CD14-positive monocyte (primary cell): ENCODE results near the gene GABRG3. TPM values are rescaled to one million over a fixed set of nuclear protein-coding genes. Genes with fewer than 3 reads are reported as not detected.

ENCODE experiments used
- DNase-seq, 3 donors: peaks; one replicate each; pipeline ENCODE4 v3.0.0-alpha.2; 2011 to 2022
- H2AFZ ChIP-seq: 2 replicates; pipeline ENCODE4 v1.6.0; 2012; ENCODE audit warnings: mild to moderate bottlenecking, low read depth, low read length, inconsistent platforms; ENCODE audit not compliant: insufficient read depth, poor library complexity, severe bottlenecking
- H3K27ac ChIP-seq, 2 donors: 1 replicate in 1 of 2; 2 replicates in 1 of 2; pipeline ENCODE4 v1.5.1; 2012 to 2013; ENCODE audit warnings: low read length in 2 of 2, control low read depth in 1 of 2, inconsistent platforms in 1 of 2, low read depth in 1 of 2, mild to moderate bottlenecking in 1 of 2
- H3K27me3 ChIP-seq, 2 donors: one replicate each; pipeline versions ENCODE4 v1.6.0 to v1.6.1; 2011 to 2013; ENCODE audit warnings: low read length in 2 of 2; ENCODE audit not compliant: control insufficient read depth in 2 of 2, insufficient read depth in 2 of 2
- H3K36me3 ChIP-seq, 2 donors: replicated peaks in 1 of 2; 1 replicate in 1 of 2; 2 replicates in 1 of 2; pipeline versions ENCODE4 v1.5.1 to v1.6.1; 2012 to 2013; ENCODE audit warnings: low read length in 2 of 2, control low read depth in 1 of 2, inconsistent platforms in 1 of 2, mild to moderate bottlenecking in 1 of 2; ENCODE audit not compliant: insufficient read depth in 2 of 2, control insufficient read depth in 1 of 2
- H3K4me1 ChIP-seq, 2 donors: 1 replicate in 1 of 2; 2 replicates in 1 of 2; pipeline versions ENCODE4 v1.5.1 to v1.6.1; 2012 to 2013; ENCODE audit warnings: low read length in 2 of 2, control low read depth in 1 of 2, inconsistent platforms in 1 of 2, mild to moderate bottlenecking in 1 of 2, moderate library complexity in 1 of 2; ENCODE audit not compliant: insufficient read depth in 2 of 2, control insufficient read depth in 1 of 2
- H3K4me2 ChIP-seq: replicated peaks from 2 replicates; pipeline ENCODE3; 2012; ENCODE audit warnings: low read length, moderate library complexity, mild to moderate bottlenecking; ENCODE audit not compliant: poor library complexity, severe bottlenecking; ENCODE audit errors: extremely low read depth
- H3K4me3 ChIP-seq, 3 experiments: fragments of 200-600 bp in 1 of 3; sonication (generic) in 1 of 3; replicated peaks in 1 of 3; 1 replicate in 2 of 3; 2 replicates in 1 of 3; pipeline ENCODE4 v1.5.1; 2011 to 2013; ENCODE audit warnings: low read length in 3 of 3, mild to moderate bottlenecking in 3 of 3, control low read depth in 2 of 3, low read depth in 2 of 3, inconsistent platforms in 1 of 3, moderate library complexity in 1 of 3
- H3K79me2 ChIP-seq: 2 replicates; pipeline ENCODE4 v1.6.0; 2012; ENCODE audit warnings: mild to moderate bottlenecking, control low read depth, inconsistent platforms, low read length, moderate library complexity; ENCODE audit not compliant: insufficient read depth
- H3K9ac ChIP-seq: 2 replicates; pipeline ENCODE4 v1.6.0; 2017; ENCODE audit warnings: low read length, mild to moderate bottlenecking; ENCODE audit not compliant: insufficient read depth, poor library complexity, severe bottlenecking
- H3K9me3 ChIP-seq, 2 donors: replicated peaks in 1 of 2; 1 replicate in 1 of 2; 2 replicates in 1 of 2; pipeline versions ENCODE4 v1.5.1 to v1.6.1; 2012 to 2013; ENCODE audit warnings: low read length in 2 of 2, control low read depth in 1 of 2; ENCODE audit not compliant: control insufficient read depth in 1 of 2, insufficient read depth in 1 of 2
- H4K20me1 ChIP-seq: 2 replicates; pipeline ENCODE4 v1.6.0; 2012; ENCODE audit warnings: mild to moderate bottlenecking, low read length, control low read depth, moderate library complexity; ENCODE audit not compliant: insufficient read depth
- H3K27ac Mint-ChIP-seq, 7 donors: one replicate each; pipeline ENCODE4 v1.8.0; 2020; ENCODE audit warnings: mild to moderate bottlenecking in 7 of 7, mixed read lengths in 7 of 7, moderate library complexity in 6 of 7, inconsistent platforms in 2 of 7
- H3K27me3 Mint-ChIP-seq, 3 donors: one replicate each; pipeline ENCODE4 v1.8.0; 2021 to 2022; ENCODE audit warnings: low read depth in 3 of 3, mild to moderate bottlenecking in 3 of 3, mixed read lengths in 3 of 3, moderate library complexity in 3 of 3, inconsistent platforms in 1 of 3
- H3K36me3 Mint-ChIP-seq, 2 donors: one replicate each; pipeline ENCODE4 v1.8.0; 2020; ENCODE audit warnings: mixed read lengths in 2 of 2, inconsistent platforms in 1 of 2, mild to moderate bottlenecking in 1 of 2
- H3K4me1 Mint-ChIP-seq: one replicate; pipeline ENCODE4 v1.8.0; 2020; ENCODE audit warnings: mild to moderate bottlenecking, mixed read lengths
- H3K4me3 Mint-ChIP-seq, 2 donors: one replicate each; pipeline ENCODE4 v1.8.0; 2020; ENCODE audit warnings: mild to moderate bottlenecking in 2 of 2, mixed read lengths in 2 of 2, moderate library complexity in 1 of 2
- H3K9me3 Mint-ChIP-seq, 7 donors: one replicate each; pipeline ENCODE4 v1.8.0; 2020 to 2022; ENCODE audit warnings: mixed read lengths in 7 of 7, mild to moderate bottlenecking in 6 of 7, moderate library complexity in 6 of 7, inconsistent platforms in 2 of 7
- WGBS: methylation state at CpG from one replicate; pipeline ENCODE4 v1.1.5; 2013; ENCODE audit warnings: missing lambda C conversion rate; ENCODE audit not compliant: insufficient coverage; 5-methylcytosine and 5-hydroxymethylcytosine counted together
- intact Hi-C, 2 donors: fragments of 100-400 bp; cut with micrococcal nuclease; formaldehyde crosslinking; loops; one replicate each; pipeline versions ENCODE4 v1.15.0 to v1.15.1; 2023
- polyA plus RNA-seq, 3 donors: library from polyadenylated mRNA; depleted of rRNA in 1 of 3; unstranded in 2 of 3; stranded (reverse) in 1 of 3; fragments of 300-500 nt in 2 of 3; fragments of >200 nt in 1 of 3; fragmentation: Illumina TruSeq in 2 of 3; gene quantifications; 1 replicate in 2 of 3; 2 replicates in 1 of 3; pipeline ENCODE4 v1.2.3, GENCODE V29; 2012 to 2021
- TF ChIP-seq, protein P1 (sequence below): fragments of 200-600 bp; IDR thresholded peaks from one replicate; pipeline ENCODE4 v1.8.0; 2022; ENCODE audit warnings: antibody characterized with exemption, mild to moderate bottlenecking

The GABRG3 gene
- polyA plus RNA-seq, 3 donors: not detected

DNA sequence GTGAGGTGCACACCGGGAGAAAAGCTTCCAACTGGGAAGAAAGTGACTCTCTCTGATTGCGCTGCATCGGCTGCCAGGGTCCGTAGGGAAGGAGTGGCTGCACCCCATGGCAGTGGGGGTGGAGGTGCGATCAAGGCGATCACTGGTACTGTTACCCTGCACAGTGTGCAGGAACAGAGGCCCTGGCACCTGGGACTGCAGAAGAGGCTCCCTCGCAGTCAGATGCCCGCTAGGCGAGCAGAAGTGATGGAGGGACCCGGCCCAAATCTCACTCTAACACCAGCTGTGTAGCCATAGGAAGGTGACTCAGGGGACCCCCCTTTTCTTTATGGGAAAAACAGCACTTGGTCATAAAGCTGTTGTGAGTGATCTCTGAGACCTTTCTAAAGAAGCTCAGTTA lies 196.8 kb downstream of the GABRG3 start:
- Histone ChIP-seq H3K4me2 (no peak overlapping the region), H3K79me2 (no peaks in the 10 kb centered on the region), H4K20me1 (no peaks in the 10 kb centered on the region), H3K36me3 (no peaks in the 10 kb centered on the region), H3K4me1 (no peaks in the 10 kb centered on the region), H3K9me3 (peaks cover 33 to 34% of the 10 kb centered on the region in 2 donors), H3K27ac (no peak overlapping the region), H3K4me3 (no peak overlapping the region), H2AFZ (no peak overlapping the region), H3K9ac (no peak overlapping the region), H3K27me3 (no peaks in the 10 kb centered on the region)
- intact Hi-C loops: no loop called here
- Mint-ChIP-seq H3K9me3 (peaks cover 1 to 54% (median 15%) of the 10 kb centered on the region in 7 donors), H3K4me1 (no peaks in the 10 kb centered on the region), H3K27me3 (peaks cover 0 to 4% (median 3%) of the 10 kb centered on the region in 3 donors), H3K4me3 (no peak overlapping the region), H3K36me3 (no peaks in the 10 kb centered on the region), H3K27ac (no peak overlapping the region)
- WGBS: 87% methylated on average over 7 of the region's 10 CpGs
- DNase-seq: no peak
- TF ChIP-seq, protein P1, sequence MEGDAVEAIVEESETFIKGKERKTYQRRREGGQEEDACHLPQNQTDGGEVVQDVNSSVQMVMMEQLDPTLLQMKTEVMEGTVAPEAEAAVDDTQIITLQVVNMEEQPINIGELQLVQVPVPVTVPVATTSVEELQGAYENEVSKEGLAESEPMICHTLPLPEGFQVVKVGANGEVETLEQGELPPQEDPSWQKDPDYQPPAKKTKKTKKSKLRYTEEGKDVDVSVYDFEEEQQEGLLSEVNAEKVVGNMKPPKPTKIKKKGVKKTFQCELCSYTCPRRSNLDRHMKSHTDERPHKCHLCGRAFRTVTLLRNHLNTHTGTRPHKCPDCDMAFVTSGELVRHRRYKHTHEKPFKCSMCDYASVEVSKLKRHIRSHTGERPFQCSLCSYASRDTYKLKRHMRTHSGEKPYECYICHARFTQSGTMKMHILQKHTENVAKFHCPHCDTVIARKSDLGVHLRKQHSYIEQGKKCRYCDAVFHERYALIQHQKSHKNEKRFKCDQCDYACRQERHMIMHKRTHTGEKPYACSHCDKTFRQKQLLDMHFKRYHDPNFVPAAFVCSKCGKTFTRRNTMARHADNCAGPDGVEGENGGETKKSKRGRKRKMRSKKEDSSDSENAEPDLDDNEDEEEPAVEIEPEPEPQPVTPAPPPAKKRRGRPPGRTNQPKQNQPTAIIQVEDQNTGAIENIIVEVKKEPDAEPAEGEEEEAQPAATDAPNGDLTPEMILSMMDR: no peak

GRCh38 chr15:27170851-27171250 lies 199.9 kb downstream of the GABRG3 start:
- no peaks in the 10 kb centered on the region for H3K36me3 ChIP-seq
- Mint-ChIP-seq H3K4me3 (no peak overlapping the region), H3K4me1 (no peaks in the 10 kb centered on the region), H3K27ac (no peak overlapping the region), H3K27me3 (peaks cover 0 to 3% (median 3%) of the 10 kb centered on the region in 3 donors), H3K9me3 (peaks cover 0 to 51% (median 13%) of the 10 kb centered on the region in 7 donors), H3K36me3 (no peaks in the 10 kb centered on the region)
- H3K79me2 ChIP-seq: no peaks in the 10 kb centered on the region
- H2AFZ ChIP-seq: no peak overlapping the region
- 96% methylated on average over 3 of the region's 4 CpGs for WGBS
- no peak for DNase-seq
- H3K9me3 ChIP-seq: peaks cover 36 to 43% of the 10 kb centered on the region in 2 donors
- no peak overlapping the region for H3K27ac ChIP-seq
- H4K20me1 ChIP-seq: no peaks in the 10 kb centered on the region
- H3K4me3 ChIP-seq: no peak overlapping the region
- no peaks in the 10 kb centered on the region for H3K27me3 ChIP-seq
- H3K4me1 ChIP-seq: no peaks in the 10 kb centered on the region
- no peak overlapping the region for H3K4me2 ChIP-seq
- H3K9ac ChIP-seq: no peak overlapping the region
- intact Hi-C loops: no loop called here
- TF ChIP-seq, protein P1: no peak
